Bronchial epithelial cell (primary cell): ENCODE data around the gene UBE2C. TPM values are rescaled to one million over a fixed set of nuclear protein-coding genes. Genes with fewer than 3 reads are reported as not detected.
A peak's percentile ranks its signal among the peaks of the same experiment; 100 is the strongest.

Experiments used
- DNase-seq: peaks from one replicate; pipeline ENCODE4 v3.0.0-alpha.2; 2010; ENCODE audit warnings: low read depth
- FAIRE-seq: peaks from 2 replicates; lab custom pipeline; 2011; peaks lifted over from hg19 to GRCh38; lab: Jason Lieb, UNC
- H3K27me3 ChIP-seq: 2 replicates; pipeline ENCODE4 v1.5.1; 2011; ENCODE audit warnings: low read length; ENCODE audit not compliant: control insufficient read depth, insufficient read depth
- H3K36me3 ChIP-seq: 2 replicates; pipeline ENCODE4 v1.5.1; 2011; ENCODE audit warnings: low read length; ENCODE audit not compliant: control insufficient read depth, insufficient read depth
- H3K4me3 ChIP-seq: 2 replicates; pipeline ENCODE4 v1.5.1; 2011; ENCODE audit warnings: mild to moderate bottlenecking, low read depth, low read length, control low read depth
- total RNA-seq: library from RNA; depleted of rRNA; stranded (reverse); fragments of >200 nt; gene quantifications from 2 replicates; pipeline ENCODE4 v1.2.1, GENCODE V29; 2014
- TF ChIP-seq, protein P1 (sequence below): IDR thresholded peaks from 2 replicates; pipeline ENCODE4 v1.5.1; 2011; ENCODE audit warnings: mild to moderate bottlenecking, moderate library complexity, low read length, control low read depth, inconsistent platforms; ENCODE audit not compliant: insufficient read depth, severe bottlenecking

The UBE2C gene
- total RNA-seq, 1 donor from 2014 or later, result 0.26 TPM

- Histone ChIP-seq H3K36me3 (no peaks in the 10 kb centered on the region), H3K4me3 (no peak overlapping the region), H3K27me3 (no peaks in the 10 kb centered on the region)
- TF ChIP-seq, protein P1, sequence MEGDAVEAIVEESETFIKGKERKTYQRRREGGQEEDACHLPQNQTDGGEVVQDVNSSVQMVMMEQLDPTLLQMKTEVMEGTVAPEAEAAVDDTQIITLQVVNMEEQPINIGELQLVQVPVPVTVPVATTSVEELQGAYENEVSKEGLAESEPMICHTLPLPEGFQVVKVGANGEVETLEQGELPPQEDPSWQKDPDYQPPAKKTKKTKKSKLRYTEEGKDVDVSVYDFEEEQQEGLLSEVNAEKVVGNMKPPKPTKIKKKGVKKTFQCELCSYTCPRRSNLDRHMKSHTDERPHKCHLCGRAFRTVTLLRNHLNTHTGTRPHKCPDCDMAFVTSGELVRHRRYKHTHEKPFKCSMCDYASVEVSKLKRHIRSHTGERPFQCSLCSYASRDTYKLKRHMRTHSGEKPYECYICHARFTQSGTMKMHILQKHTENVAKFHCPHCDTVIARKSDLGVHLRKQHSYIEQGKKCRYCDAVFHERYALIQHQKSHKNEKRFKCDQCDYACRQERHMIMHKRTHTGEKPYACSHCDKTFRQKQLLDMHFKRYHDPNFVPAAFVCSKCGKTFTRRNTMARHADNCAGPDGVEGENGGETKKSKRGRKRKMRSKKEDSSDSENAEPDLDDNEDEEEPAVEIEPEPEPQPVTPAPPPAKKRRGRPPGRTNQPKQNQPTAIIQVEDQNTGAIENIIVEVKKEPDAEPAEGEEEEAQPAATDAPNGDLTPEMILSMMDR, result no peak
- DNase-seq (peak; percentile 73), FAIRE-seq (no peak)
Measured at GRCh38 chr20:45817376-45818194, 5.1 kb downstream of the UBE2C start.

GRCh38 chr20:45818239-45818638 lies 5.8 kb downstream of the UBE2C start:
- TF ChIP-seq, protein P1, result no peak
- Histone ChIP-seq H3K27me3 (no peaks in the 10 kb centered on the region), H3K4me3 (no peak overlapping the region), H3K36me3 (no peaks in the 10 kb centered on the region)
- DNase-seq (no peak), FAIRE-seq (no peak)

DNA sequence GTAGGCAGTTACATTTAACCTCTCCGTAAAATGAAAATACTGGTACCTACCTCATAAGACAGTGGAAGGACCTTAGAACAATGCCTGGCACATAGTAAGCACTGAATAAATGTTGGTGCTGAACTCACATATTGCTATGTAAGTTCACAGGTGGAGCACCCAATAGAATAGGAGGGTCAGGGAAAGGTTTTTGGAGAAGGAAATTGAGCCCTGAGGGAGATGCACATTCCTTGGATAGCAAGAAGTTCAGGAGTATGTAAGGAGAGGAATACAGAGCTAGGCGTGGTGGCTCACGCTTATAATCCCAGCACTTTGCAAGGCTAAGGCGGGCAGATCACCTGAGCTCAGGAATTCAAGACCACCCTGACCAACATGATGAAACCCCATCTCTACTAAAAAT lies 7.0 kb downstream of the UBE2C start:
- DNase-seq, result no peak
- Histone ChIP-seq H3K36me3 (no peaks in the 10 kb centered on the region), H3K4me3 (no peak overlapping the region), H3K27me3 (peaks cover 5% of the 10 kb centered on the region)
- FAIRE-seq, result no peak
- TF ChIP-seq, protein P1, result no peak

DNA sequence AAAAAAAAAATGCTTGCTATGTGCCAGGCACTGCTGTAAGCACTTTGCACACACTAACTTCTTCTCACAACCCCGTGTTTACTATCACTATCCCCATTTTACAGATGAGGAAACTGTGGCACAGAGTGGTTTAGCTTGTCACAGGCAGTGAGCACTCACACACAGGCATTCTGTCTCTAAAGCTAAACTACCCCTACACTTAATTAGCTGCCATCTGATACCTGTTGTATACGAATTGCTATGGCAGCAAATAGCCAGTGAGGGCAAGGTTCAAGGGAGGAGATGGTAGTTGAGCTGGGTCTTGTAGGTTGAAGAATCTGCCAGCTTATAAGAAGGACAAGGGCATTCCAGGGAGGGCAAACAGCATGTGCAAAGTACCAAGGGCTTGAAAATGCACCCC lies 9.5 kb downstream of the UBE2C start:
- FAIRE-seq, result no peak
- no peaks in the 10 kb centered on the region for H3K36me3 ChIP-seq
- H3K4me3 ChIP-seq, result no peak overlapping the region
- peaks cover 5% of the 10 kb centered on the region for H3K27me3 ChIP-seq
- TF ChIP-seq, protein P1, result no peak
- no peak for DNase-seq

GRCh38 chr20:45822857-45823256 lies 10.4 kb downstream of the UBE2C start:
- no peak overlapping the region for H3K4me3 ChIP-seq
- TF ChIP-seq, protein P1, result no peak
- no peaks in the 10 kb centered on the region for H3K36me3 ChIP-seq
- FAIRE-seq, result no peak
- H3K27me3 ChIP-seq, result peaks cover 5% of the 10 kb centered on the region
- peak; percentile 27 for DNase-seq
